NAMALWA (cell line): Measurements from ENCODE around the gene ZNF554.
"Not testable (repeated sequence)": the region's sequence is repeated elsewhere in the genome, so short reads cannot be mapped to it uniquely, and the experiment has no call there.

ENCODE experiments used
- DNase-seq: peaks from one replicate; pipeline ENCODE4 v3.0.0-alpha.2; 2015; ENCODE audit warnings: low spot score

The ZNF554 gene

DNA sequence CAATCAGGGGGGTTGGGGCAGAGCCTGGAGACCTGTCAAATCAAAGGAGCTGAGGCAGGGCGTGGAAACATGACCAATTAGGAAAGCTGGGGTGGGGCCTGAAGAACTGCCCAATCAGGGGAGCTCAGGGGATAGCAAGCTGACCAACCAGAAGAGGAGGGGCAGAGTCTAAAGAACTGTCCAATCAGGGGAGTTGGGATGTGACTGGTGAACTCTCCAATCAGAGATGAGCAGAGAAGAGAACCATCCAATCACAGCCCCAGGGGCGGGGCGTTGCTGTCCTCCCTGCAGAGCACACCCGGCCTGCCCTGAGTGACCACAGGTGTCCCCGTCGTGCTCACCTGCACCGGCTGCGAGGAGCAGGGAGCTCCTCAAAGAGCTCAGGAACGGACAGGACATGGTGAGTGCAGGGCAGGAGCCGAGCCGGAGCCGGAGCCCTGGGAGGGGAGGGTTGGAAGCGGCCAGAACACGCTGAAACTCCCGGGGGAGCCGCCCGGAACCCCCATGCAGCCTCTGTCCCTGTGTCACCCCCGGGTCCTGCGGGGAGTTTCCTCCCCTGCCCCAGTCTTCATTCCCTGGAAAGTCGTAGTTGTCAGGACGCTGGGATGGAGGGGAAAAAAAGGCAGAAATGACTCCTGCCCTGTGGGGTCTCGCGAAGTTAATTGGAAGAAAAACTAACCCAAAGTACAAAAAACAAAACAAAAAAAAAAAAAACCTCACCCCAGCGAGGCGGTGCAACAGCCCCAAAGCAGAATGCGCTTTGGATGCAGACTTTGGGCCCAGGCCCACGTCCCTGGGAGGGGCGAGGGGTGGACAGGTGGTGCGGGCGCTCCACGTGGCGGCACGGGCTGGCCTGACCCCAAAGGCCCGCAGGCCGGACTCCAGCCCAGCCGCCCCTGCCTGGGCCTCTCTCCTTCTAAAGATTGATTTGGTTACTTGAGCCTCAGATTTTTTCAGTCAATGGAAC lies 47.6 kb downstream of the ZNF554 start, which contains the start of gene ZNF556:
ZNF556 (plus strand) TSS at position 311 of the 967 bp plus-strand sequence; CDS start at position 398, 87 bp downstream.
- DNase-seq, result peak; percentile 98

DNA sequence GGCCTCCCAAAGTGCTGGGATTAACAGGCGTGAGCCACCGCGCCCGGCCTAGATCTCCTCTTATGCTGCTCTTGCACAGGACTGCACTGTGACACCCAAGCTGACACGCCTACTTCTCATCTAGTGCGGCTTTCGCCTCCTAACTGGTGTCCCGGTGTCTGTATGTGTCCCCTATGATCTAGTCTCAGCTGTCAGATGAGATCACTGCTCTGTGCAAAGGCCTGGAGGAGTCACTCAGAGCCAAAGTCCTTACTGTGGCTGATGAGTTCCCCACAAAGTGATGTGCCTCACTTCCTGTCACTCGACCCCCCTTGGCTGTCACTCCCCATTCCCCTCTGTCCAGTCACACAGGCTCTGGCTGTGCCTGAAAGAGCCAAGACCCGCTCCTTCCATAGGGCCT lies 50.0 kb downstream of the ZNF554 start:
- no peak for DNase-seq

DNA sequence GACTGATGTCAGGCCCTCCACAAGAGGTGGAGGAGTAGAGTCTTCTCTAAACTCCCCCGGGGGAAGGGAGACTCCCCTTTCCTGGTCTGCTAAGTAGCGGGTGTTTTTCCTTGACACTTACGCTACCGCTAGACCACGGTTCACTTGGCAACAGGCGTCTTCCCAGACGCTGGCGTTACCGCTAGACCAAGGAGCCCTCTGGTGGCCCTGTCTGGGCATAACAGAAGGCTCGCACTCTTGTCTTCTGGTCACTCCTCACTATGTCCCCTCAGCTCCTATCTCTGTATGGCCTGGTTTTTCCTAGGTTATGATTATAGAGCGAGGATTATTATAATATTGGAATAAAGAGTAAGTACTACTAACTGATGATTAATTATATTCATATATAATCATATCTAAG lies 52.5 kb downstream of the ZNF554 start:
- DNase-seq, result not testable (repeated sequence)

DNA sequence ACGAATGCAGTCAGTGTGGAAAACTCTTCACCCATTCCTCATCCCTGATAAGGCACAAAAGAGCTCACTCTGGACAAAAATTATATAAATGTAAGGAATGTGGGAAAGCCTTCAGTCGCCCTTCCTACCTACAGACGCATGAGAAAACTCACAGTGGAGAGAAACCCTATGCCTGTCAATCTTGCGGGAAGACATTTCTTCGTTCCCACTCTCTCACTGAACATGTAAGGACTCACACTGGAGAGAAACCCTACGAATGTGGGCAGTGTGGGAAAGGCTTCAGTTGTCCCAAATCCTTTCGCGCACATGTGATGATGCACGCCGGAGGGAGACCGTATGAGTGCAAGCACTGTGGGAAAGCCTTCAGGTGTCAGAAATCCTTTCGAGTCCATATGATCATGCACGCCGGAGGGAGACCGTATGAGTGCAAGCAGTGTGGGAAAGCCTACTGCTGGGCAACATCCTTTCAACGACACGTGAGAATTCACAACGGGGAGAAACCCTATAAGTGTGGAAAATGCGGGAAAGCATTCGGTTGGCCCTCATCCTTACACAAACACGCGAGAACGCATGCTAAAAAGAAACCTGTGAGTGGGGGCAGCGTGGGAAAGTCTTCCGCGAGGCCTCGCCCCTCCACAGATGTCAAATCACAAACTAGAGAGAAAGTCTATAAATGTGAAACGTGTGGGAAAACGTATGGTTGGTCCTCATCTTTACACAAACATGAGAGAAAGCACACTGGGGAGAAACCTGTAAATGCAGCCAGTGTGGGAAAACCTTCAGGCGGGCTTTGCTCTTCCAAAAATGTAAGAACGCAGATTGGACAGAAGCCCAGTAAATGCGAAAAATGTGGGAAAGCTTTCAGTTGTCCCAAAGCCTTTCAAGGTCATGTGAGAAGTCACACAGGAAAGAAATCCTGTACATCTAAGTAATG lies 58.0 kb downstream of the ZNF554 start:
- no peak for DNase-seq

DNA sequence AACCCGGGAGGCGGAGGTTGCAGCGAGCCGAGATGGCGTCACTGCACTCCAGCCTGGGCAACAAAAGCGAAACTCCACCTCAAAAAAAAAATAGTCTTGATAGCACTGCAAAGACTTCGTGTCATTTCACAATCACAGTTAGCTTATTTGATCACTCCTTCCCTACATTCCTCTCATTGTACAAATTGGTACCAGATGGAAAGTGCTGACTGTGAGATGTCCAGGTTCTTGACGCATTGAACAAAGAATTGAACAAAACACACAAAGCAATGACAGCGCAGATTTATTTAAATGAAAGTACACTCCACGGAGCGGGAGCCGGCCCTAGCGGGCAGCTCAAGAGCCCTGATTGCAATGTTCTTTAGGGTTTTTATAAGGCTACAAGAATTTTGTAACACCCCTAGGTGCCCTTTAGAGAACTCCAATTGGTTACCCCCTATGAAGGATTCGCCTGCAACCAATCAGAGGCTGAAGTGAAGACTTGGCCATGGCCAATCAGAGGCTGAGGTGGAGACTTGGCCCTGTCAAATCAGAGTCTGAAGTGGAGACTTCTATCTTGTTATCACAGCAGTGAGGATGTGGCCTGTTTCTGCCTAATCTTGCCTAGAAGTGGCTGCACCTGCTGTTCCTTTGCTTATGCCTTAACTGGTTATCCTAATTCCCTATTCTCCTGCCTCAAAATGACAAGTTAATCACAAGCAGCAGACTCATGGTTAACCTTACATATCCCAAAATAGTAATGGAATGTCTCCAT lies 64.2 kb downstream of the ZNF554 start:
- peak; percentile 29 for DNase-seq

DNA sequence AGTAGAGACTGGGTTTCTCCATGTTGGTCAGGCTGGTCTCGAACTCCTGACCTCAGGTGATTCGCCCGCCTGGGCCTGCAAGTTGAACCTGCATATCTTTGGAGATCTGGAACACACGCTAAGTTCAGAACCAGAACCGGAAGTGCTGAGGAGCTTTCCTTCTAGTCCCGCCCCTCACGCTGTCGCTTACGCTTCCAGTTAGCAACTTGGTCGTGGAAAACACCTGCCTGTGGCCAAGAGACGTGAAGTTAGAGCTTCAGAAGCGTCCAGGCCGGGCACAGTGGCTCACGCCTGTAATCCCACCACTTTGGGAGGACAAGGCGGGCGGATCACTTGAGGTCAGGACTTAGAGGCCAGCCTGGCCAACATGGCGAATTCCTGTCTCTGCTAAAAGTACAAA lies 66.1 kb downstream of the ZNF554 start:
- DNase-seq, result no peak
